Muscle of leg (tissue), 11 donors: Measurements from ENCODE around the gene CCDC182. TPM values are rescaled to one million over a fixed set of nuclear protein-coding genes. Genes with fewer than 3 reads are reported as not detected.

Experiments
- DNase-seq: peaks from one replicate; pipeline ENCODE4 v3.0.0; 2013
- H3K27ac ChIP-seq: one replicate; pipeline ENCODE4 v1.5.1; 2013; ENCODE audit warnings: mild to moderate bottlenecking, low read length, control low read depth
- H3K27me3 ChIP-seq: one replicate; pipeline ENCODE4 v1.6.1; 2013; ENCODE audit warnings: low read length; ENCODE audit not compliant: control insufficient read depth, insufficient read depth
- H3K36me3 ChIP-seq: one replicate; pipeline ENCODE4 v1.6.1; 2013; ENCODE audit warnings: low read length; ENCODE audit not compliant: control insufficient read depth, insufficient read depth
- H3K4me1 ChIP-seq: one replicate; pipeline ENCODE4 v1.6.1; 2013; ENCODE audit warnings: low read length; ENCODE audit not compliant: control insufficient read depth, insufficient read depth
- H3K4me3 ChIP-seq: one replicate; pipeline ENCODE4 v1.5.1; 2013; ENCODE audit warnings: low read length, control low read depth
- H3K9me3 ChIP-seq: replicated peaks from 2 replicates; pipeline ENCODE4 v1.6.1; 2013; ENCODE audit warnings: low read depth, low read length; ENCODE audit not compliant: control insufficient read depth
- WGBS: methylation state at CpG from one replicate; pipeline ENCODE4 v1.1.5; 2013; ENCODE audit warnings: missing lambda C conversion rate; ENCODE audit not compliant: insufficient coverage; 5-methylcytosine and 5-hydroxymethylcytosine counted together
- polyA plus RNA-seq, 8 donors: library from polyadenylated mRNA; unstranded; fragments of 120-200 nt; gene quantifications; one replicate each; pipeline versions ENCODE4 v1.2.1 to v1.2.3, GENCODE V29; 2013; ENCODE audit warnings: inconsistent platforms in 1 of 8, low replicate concordance in 1 of 8; ENCODE audit not compliant: insufficient read length in 8 of 8, insufficient read depth in 1 of 8
- total RNA-seq: library from RNA; stranded (reverse); fragments of 120-200 nt; gene quantifications from one replicate; pipeline ENCODE4 v1.2.4, GENCODE V29; 2013

The CCDC182 gene
- total and polyA plus RNA-seq, 9 donors = not detected

DNA sequence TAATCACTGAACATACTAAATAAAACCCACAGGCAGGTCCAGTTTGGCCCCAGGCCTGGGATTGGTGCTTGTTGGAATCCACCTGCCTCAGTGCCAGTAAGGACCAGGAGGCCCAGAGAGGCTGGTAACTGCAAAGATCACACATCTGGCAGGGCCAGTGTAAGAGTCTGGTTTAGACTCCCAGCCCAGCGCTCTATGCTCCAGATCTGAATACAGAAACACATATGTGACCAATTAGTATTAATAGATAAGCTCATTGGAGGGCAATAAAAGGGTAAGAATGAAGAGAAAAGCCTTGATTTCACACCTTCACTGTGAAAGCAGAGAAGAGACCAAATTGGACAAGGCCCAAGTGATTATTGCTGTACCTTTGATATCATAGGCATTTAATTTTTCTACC is 13.6 kb upstream of the CCDC182 start:
- no peaks in the 10 kb centered on the region for H3K9me3 ChIP-seq
- H3K36me3 ChIP-seq = no peaks in the 10 kb centered on the region
- H3K27me3 ChIP-seq = peaks cover 17% of the 10 kb centered on the region
- peaks cover 6% of the 10 kb centered on the region for H3K4me1 ChIP-seq
- no peak overlapping the region for H3K4me3 ChIP-seq
- WGBS = no CpG with 5 or more reads among the region's 1 CpG
- H3K27ac ChIP-seq = no peak overlapping the region
- DNase-seq = no peak

DNA sequence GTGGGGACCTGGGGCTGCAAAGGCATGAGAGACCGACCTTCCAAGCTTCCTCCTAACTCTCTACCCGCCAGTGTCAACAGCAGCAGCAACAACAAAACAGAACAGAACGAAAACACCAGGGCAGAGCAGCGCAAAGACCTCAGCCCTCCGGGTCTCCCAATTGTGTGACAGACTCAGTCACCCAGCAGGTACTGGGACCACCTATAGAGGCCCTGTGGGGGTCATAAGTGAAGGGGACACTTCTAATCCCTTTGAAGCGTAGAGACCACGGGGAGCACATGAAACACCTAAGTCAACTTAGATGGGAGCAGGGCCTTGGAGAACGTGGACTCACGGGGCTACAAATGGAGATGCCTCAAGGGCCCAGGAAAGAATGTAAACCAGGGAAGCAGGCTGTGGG is 12.6 kb upstream of the CCDC182 start:
- H3K9me3 ChIP-seq = no peaks in the 10 kb centered on the region
- WGBS = 75% methylated on average over 7 of the region's 9 CpGs

DNA sequence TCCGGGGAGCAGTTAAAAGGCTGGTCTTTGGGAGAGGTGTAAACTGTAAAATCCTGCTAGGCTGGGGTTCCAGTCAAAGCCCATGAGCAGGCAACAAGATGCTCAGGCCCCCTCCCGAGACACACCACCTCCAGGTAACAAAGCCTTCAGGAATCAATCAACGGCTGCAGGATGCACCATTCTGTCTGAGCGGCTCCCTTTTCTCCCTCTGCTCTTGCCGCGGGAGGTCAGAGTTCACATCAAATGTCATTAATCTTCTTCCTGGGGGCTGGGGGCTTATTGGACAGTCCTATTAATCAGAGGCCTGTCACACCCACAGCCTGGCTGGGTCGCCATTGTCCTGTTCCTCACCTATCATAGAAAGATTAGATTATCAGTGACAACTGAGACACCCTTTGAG is 11.9 kb upstream of the CCDC182 start:
- WGBS = 24% methylated on average over 5 of the region's 7 CpGs
- H3K27me3 ChIP-seq = peaks cover 13% of the 10 kb centered on the region
- no peak overlapping the region for H3K27ac ChIP-seq
- H3K4me1 ChIP-seq = no peaks in the 10 kb centered on the region
- no peaks in the 10 kb centered on the region for H3K36me3 ChIP-seq
- H3K4me3 ChIP-seq = no peak overlapping the region
- H3K9me3 ChIP-seq = no peaks in the 10 kb centered on the region
- no peak for DNase-seq

More for the DNA sequence above, 12.6 kb upstream of the CCDC182 start:
- H3K36me3 ChIP-seq = no peaks in the 10 kb centered on the region
- no peak overlapping the region for H3K4me3 ChIP-seq
- DNase-seq = no peak
- H3K27me3 ChIP-seq = peaks cover 17% of the 10 kb centered on the region
- no peak overlapping the region for H3K27ac ChIP-seq
- H3K4me1 ChIP-seq = peaks cover 5% of the 10 kb centered on the region

DNA sequence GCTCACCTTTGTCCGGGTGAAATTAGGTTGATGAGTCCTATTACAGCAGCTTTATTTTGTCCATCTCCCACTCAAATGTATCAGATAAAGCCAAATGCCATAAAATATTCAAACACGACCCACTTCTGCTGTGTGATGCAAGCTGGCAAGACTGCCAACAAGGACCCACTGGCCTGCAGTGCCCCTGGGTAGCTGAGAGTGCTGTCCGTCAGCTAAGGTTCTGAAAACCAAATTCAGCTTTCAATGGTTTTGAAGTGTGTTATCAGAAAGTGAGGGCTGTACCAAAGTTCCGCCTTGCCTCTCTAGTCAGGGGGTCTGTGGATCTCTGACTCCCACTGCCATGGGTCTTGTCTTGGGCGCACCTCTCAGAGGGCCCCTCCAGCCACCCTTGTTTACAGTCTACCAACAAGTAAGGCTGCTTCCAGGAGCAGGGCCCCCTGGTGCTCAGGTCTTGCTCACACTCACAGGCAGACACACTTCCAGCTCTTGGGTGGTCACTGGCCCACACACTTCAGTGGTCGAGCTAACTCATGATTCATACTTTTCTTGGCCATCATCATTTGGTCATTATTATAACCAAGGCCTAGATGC is 10.5 kb upstream of the CCDC182 start:
- 76% methylated on average over 2 of the region's 6 CpGs for WGBS
- peaks cover 5% of the 10 kb centered on the region for H3K4me1 ChIP-seq
- no peak overlapping the region for H3K4me3 ChIP-seq
- H3K27ac ChIP-seq = no peak overlapping the region
- no peaks in the 10 kb centered on the region for H3K36me3 ChIP-seq
- H3K9me3 ChIP-seq = no peaks in the 10 kb centered on the region
- DNase-seq = no peak
- peaks cover 13% of the 10 kb centered on the region for H3K27me3 ChIP-seq

DNA sequence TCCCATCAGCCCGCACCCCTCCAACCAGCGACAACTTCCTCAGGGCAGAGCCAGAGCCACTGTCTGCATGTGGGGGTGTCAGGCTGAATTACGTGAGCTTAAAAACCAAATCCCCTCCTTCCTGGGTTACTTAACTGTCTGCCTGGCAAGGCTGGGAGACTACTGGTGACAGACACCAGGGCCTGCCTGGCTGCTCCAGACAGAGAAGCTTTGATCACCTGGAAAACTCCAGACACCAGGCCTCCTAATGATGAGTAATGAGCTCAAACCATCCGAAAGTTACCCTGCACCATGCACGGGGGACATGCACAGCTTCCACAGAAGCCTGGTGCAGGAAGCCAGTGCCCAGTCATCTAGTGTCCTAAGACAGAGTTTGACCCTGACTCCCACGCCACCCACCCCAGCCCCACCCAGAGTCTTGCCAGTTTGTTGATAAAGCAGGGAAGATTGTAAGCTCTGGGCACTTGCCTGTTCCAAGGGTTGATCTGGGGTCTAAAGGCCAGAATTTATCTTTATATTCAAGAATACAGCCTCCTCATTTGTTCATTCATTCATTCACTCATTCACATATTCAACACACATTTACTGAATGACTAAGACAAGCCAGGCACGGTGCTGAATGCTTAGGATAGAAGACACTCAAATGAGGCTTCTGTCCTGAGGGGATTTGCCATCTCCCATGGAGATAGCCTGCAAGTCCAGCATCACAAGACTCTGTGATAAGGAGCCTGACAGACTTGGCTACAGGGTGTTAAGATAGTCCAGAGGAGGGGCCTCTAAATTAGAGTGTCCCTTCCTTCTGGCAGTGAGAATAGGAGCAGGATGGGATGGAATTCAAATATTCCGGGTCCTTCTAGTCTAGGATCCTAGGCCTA is 7.2 kb upstream of the CCDC182 start:
- no peak overlapping the region for H3K4me3 ChIP-seq
- H3K27me3 ChIP-seq = peaks cover 6% of the 10 kb centered on the region
- DNase-seq = no peak
- 72% methylated on average over 4 of the region's 8 CpGs for WGBS
- H3K9me3 ChIP-seq = no peaks in the 10 kb centered on the region
- no peaks in the 10 kb centered on the region for H3K36me3 ChIP-seq
- peaks cover 9% of the 10 kb centered on the region for H3K4me1 ChIP-seq
- no peak overlapping the region for H3K27ac ChIP-seq

DNA sequence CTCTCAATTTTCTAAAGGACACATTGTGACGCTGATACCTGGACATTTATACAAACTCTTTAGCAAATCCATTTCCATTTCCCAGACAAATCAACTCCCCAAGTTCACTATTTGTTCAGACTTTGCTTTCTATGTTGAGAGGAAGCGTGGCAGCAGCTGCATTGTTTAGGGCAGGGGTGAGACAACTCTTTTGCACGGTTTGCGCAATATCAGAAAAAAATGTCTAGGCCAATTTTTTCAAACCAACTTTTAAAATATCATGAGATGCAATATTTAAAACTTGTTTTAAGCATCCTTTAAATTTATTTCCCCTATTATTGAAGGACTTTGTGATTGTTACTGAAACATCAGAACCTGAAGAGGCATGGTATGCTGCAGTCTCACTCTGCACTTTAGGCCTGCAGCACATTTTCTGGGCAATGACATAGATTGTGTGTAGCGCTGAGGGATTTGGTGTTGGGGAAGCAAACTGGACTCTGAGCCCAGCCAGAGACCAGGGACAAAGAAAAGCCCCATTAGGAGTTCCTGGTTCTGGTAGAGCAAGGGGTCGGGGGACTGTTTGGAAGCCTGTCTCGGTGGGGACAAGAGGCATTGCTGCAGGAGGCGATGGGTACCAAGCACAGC is 6.4 kb upstream of the CCDC182 start:
- 83% methylated on average over 3 of the region's 8 CpGs for WGBS
- no peaks in the 10 kb centered on the region for H3K36me3 ChIP-seq

DNA sequence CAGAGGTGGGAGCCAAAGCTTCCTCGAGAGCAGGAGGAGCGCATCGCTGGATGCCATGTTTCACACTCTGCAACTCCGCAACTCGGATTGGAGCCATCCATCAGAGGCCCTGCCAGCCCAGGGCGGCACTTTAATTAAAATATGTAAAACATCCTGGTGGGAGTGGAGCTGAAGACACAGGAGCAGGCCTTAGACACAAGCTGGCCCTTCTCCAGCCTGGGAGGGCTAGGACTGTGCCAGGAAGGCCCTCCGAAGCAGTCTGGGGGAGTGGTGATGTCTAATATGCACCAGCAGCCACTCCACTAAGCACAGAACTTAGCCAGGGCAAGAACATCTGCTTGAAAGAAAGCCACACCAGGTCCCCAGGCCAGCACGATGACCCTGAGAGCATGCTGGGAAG is 5.8 kb upstream of the CCDC182 start:
- Histone ChIP-seq H3K27me3 (peaks cover 5% of the 10 kb centered on the region), H3K27ac (no peak overlapping the region), H3K4me3 (no peak overlapping the region), H3K36me3 (no peaks in the 10 kb centered on the region), H3K9me3 (no peaks in the 10 kb centered on the region), H3K4me1 (peaks cover 9% of the 10 kb centered on the region)
- 72% methylated on average over 6 of the region's 8 CpGs for WGBS
- no peak for DNase-seq

More for the DNA sequence above, 6.4 kb upstream of the CCDC182 start:
- no peak for DNase-seq
- Histone ChIP-seq H3K27ac (no peak overlapping the region), H3K27me3 (peaks cover 8% of the 10 kb centered on the region), H3K4me1 (peaks cover 9% of the 10 kb centered on the region), H3K9me3 (no peaks in the 10 kb centered on the region), H3K4me3 (no peak overlapping the region)

DNA sequence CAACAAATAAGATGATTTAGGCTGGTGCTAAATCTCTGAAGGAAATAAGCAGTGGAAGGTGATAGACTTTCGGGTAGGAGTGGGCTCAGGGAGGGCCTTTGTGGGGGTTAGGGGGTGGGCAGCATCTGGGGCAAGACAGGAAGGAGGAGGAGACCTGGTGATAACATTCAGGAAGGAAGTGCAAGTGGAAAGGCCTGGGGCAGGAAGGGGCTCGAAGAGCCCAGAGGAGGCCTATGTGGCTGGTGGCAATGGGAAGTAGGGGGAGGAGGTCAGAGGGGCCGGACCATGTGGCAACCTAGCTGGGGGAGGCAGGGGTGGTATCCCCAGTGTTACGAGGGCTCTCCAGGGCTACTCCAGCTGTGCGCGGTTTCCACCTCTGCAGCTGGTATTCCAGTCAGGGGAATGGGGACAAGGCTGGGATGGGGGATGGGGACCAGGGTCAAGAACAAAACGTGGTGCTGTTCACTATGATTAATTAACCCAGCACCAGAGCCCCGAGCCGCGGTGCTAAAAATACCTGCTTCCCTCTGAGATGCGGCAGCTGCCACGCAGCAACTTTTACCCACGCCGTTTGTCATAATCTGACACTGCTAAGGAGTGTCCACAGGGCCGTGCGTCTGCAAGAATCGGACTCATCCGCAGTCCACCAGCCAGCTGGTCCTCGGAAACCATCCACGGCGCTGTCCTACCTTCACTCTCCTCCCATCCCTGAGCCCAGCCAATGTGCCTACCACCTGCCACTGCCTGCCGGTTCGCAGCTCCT is 5.2 kb upstream of the CCDC182 start:
- Histone ChIP-seq H3K4me1 (peaks cover 9% of the 10 kb centered on the region), H3K36me3 (no peaks in the 10 kb centered on the region), H3K4me3 (no peak overlapping the region), H3K27me3 (peaks cover 7% of the 10 kb centered on the region), H3K27ac (no peak overlapping the region), H3K9me3 (no peaks in the 10 kb centered on the region)
- DNase-seq = no peak
- WGBS = 61% methylated on average over 23 of the region's 23 CpGs

DNA sequence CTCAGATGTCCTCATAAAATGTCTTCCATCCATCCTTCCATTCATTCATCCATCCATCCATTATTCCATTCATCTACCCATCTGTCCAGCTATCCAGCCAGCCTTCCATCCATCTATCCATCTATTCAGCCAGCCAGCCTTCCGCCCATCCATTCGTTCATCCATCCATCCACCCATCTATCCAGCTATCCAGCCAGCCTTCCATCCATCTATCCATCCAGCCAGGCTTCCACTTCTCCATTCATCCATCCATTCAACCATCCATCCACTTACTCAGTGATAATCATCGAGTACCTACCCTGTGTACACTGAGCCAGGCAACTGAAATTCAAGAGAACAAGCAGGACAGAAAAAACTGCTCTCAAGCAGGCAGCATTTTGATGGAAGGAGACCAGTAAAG is 4.6 kb upstream of the CCDC182 start:
- peaks cover 9% of the 10 kb centered on the region for H3K27me3 ChIP-seq
- WGBS = 80% methylated on average over 3 of the region's 3 CpGs

More for the DNA sequence above, 4.6 kb upstream of the CCDC182 start:
- no peaks in the 10 kb centered on the region for H3K9me3 ChIP-seq
- H3K36me3 ChIP-seq = no peaks in the 10 kb centered on the region
- H3K4me3 ChIP-seq = no peak overlapping the region
- no peak overlapping the region for H3K27ac ChIP-seq
- peaks cover 9% of the 10 kb centered on the region for H3K4me1 ChIP-seq
- no peak for DNase-seq
